ENCODE results near the gene MATN1. TPM values are rescaled to one million over a fixed set of nuclear protein-coding genes. Genes with fewer than 3 reads are reported as not detected.
A peak's percentile ranks its signal among the peaks of the same experiment; 100 is the strongest.

Gene MATN1
- total RNA-seq, 2 donors from 2014 or later: 1.5 TPM; not detected in 1

- peaks cover 13 to 35% of the 10 kb centered on the region in 2 donors for H3K4me1 ChIP-seq (ENCODE audit: control insufficient read depth in 1 of 2, low read depth in 2 of 2)
- no peaks in the 10 kb centered on the region for H3K36me3 ChIP-seq
- H3K27me3 ChIP-seq (replicated peaks; ENCODE audit: insufficient read depth): no peaks in the 10 kb centered on the region
- TF ChIP-seq, protein P1, sequence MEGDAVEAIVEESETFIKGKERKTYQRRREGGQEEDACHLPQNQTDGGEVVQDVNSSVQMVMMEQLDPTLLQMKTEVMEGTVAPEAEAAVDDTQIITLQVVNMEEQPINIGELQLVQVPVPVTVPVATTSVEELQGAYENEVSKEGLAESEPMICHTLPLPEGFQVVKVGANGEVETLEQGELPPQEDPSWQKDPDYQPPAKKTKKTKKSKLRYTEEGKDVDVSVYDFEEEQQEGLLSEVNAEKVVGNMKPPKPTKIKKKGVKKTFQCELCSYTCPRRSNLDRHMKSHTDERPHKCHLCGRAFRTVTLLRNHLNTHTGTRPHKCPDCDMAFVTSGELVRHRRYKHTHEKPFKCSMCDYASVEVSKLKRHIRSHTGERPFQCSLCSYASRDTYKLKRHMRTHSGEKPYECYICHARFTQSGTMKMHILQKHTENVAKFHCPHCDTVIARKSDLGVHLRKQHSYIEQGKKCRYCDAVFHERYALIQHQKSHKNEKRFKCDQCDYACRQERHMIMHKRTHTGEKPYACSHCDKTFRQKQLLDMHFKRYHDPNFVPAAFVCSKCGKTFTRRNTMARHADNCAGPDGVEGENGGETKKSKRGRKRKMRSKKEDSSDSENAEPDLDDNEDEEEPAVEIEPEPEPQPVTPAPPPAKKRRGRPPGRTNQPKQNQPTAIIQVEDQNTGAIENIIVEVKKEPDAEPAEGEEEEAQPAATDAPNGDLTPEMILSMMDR (IDR thresholded peaks at IDR 0.05): no peak
- peak; percentile 51 for ATAC-seq (ENCODE audit: insufficient number of reproducible peaks, low FRiP score, low read depth)
- no peak overlapping the region for H3K4me3 ChIP-seq
- DNase-seq (ENCODE audit: low spot score): no peak
- H3K9me3 ChIP-seq: no peaks in the 10 kb centered on the region
- peak overlapping the region; percentile 59 to 81 for H3K27ac ChIP-seq
These were observed 40.4 kb upstream of the MATN1 start for GRCh38 chr1:30763651-30764248.

- Histone ChIP-seq H3K27ac (peak overlapping the region; percentile 59 to 81), H3K9me3 (no peaks in the 10 kb centered on the region), H3K4me1 (ENCODE audit: control insufficient read depth in 1 of 2, low read depth in 2 of 2) (peaks cover 13 to 35% of the 10 kb centered on the region in 2 donors), H3K27me3 (replicated peaks; ENCODE audit: insufficient read depth) (no peaks in the 10 kb centered on the region), H3K4me3 (no peak overlapping the region), H3K36me3 (no peaks in the 10 kb centered on the region)
- TF ChIP-seq, protein P1 (IDR thresholded peaks at IDR 0.05): no peak
- ATAC-seq (ENCODE audit: insufficient number of reproducible peaks, low FRiP score, low read depth) (peak; percentile 6), DNase-seq (ENCODE audit: low spot score) (no peak)
These were observed 39.7 kb upstream of the MATN1 start for GRCh38 chr1:30762930-30763650.

DNA sequence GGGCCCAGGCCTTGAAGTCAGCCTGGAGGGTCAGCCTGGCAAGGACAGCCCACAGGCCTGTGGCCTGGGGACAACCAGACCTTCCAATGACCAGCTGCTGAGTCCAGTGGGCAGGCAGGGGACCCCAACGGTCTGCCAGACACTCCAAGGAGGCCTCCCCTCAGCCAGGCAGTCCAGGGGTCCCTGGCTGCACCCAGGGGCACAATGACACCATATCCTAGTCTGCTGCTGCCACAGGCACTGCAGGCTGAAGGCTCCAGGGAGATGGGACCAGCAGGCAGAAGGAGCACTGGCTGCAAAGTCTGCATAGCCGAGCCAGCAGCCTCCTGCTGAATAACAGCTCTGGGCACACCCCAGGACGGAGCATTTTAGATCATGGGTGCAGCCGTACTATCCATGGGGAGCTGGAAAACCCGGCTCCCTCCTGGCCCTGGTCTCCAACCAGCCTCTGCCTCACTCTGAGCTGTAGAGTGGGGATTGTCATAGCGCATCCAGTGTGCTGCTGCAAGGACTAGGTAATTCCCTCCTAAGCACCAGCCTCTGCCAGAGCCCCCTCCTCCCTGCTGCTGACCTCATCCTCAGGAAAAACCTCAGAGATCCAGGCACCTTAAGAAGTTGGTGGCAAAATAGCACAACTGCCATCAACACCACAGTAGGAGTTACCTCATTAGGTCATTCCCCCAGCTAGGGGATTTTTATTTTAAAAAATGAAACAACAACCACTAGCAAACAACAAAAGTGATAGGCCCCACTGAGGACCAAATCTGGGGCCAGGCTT lies 39.0 kb upstream of the MATN1 start:
- Histone ChIP-seq H3K4me1 (ENCODE audit: control insufficient read depth in 1 of 2, low read depth in 2 of 2) (peaks cover 13 to 35% of the 10 kb centered on the region in 2 donors), H3K4me3 (no peak overlapping the region), H3K27me3 (replicated peaks; ENCODE audit: insufficient read depth) (no peaks in the 10 kb centered on the region), H3K27ac (peak overlapping the region in 1 of 2 donors; percentile 59), H3K36me3 (no peaks in the 10 kb centered on the region), H3K9me3 (no peaks in the 10 kb centered on the region)
- TF ChIP-seq, protein P1 (IDR thresholded peaks at IDR 0.05): no peak
- ATAC-seq (ENCODE audit: insufficient number of reproducible peaks, low FRiP score, low read depth) (no peak), DNase-seq (ENCODE audit: low spot score) (no peak)

DNA sequence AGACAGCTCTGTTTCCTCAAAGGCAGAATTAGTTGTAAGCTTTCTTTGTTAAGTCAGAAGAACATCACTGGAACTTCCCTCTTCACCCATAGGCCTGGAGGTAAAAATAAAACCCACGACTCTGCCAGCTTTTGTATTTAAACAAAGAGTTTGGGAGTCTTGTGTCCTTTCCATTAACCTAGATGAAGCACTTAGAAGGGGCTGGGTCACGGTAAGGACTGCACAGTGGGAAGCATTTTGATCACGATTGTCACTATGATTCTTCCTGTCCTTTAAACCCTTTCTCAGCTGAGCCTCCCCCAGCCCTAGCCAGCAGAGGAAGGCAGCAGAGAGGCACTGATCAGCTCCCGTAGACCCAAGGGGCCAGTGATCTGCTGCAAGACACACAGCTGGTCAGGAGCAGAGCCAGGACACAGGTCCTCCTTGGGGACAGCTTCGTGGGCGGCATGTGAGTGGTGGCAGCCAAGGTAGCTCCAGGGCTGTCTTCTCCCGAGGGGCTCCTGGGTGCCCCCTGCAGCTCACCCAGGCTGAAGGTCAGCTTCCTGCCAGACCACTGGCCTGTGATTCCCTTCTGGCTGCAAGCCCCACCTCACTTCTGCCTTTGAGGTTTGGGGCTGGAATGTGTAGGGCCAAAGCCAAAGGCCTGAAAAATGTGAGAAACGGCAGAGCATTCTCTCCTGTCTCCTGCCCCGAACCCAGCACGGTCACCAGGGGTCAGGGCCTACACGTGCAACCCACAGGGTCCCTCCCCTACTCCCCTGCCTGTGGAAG lies 38.2 kb upstream of the MATN1 start:
- no peak for ATAC-seq (ENCODE audit: insufficient number of reproducible peaks, low FRiP score, low read depth)
- no peak for DNase-seq (ENCODE audit: low spot score)
- Histone ChIP-seq H3K27me3 (replicated peaks; ENCODE audit: insufficient read depth) (no peaks in the 10 kb centered on the region), H3K4me1 (ENCODE audit: control insufficient read depth in 1 of 2, low read depth in 2 of 2) (peaks cover 13 to 35% of the 10 kb centered on the region in 2 donors), H3K36me3 (no peaks in the 10 kb centered on the region), H3K27ac (no peak overlapping the region), H3K4me3 (no peak overlapping the region), H3K9me3 (no peaks in the 10 kb centered on the region)
- TF ChIP-seq, protein P1 (IDR thresholded peaks at IDR 0.05): no peak
